SK-N-SH treated with all-trans-retinoic acid at 6 μM for 48 hours (cell line): ENCODE data around the gene NDUFB2.

Experiments used
- ATAC-seq: fragments of 200-7000 bp; cut with Tn5 transposase; 3 replicates; pipeline ENCODE4 v1.9.1; 2020; ENCODE audit warnings: mild to moderate bottlenecking, moderate library complexity
- ARNTL ChIP-seq: fragments of 450-650 bp; formaldehyde crosslinking; IDR thresholded peaks from 2 replicates; pipeline ENCODE4 v1.5.0; 2020; ENCODE audit warnings: low read depth, mild to moderate bottlenecking, moderate library complexity, borderline replicate concordance
- CREB5 ChIP-seq: fragments of 250-450 bp; sonication (Bioruptor Pico); IDR thresholded peaks from 2 replicates; pipeline ENCODE4 v1.5.1; 2020; ENCODE audit warnings: low read depth, mild to moderate bottlenecking, moderate library complexity
- CSDC2 ChIP-seq: fragments of 250-450 bp; sonication (Bioruptor Pico); IDR thresholded peaks from 2 replicates; pipeline ENCODE4 v1.5.0; 2020; ENCODE audit warnings: mild to moderate bottlenecking, moderate library complexity
- ESRRG ChIP-seq: fragments of 250-450 bp; sonication (Bioruptor Pico); IDR thresholded peaks from 2 replicates; pipeline ENCODE4 v1.6.1; 2021; ENCODE audit warnings: mild to moderate bottlenecking
- GLIS3 ChIP-seq: fragments of 250-450 bp; sonication (Bioruptor Pico); IDR thresholded peaks from 2 replicates; pipeline ENCODE4 v1.5.0; 2020; ENCODE audit warnings: mild to moderate bottlenecking, moderate library complexity
- ISL1 ChIP-seq: fragments of 250-450 bp; sonication (Bioruptor Pico); IDR thresholded peaks from 2 replicates; pipeline ENCODE4 v2.1.2; 2022; ENCODE audit warnings: mild to moderate bottlenecking, moderate library complexity
- OSR1 ChIP-seq: fragments of 250-450 bp; sonication (Bioruptor Pico); IDR thresholded peaks from 2 replicates; pipeline ENCODE4 v1.8.0; 2022; ENCODE audit warnings: moderate library complexity, mild to moderate bottlenecking, inconsistent platforms
- PATZ1 ChIP-seq: fragments of 250-450 bp; sonication (Bioruptor Pico); IDR thresholded peaks from 2 replicates; pipeline ENCODE4 v1.8.0; 2020; ENCODE audit warnings: mild to moderate bottlenecking, moderate library complexity, borderline replicate concordance
- POU6F1 ChIP-seq: fragments of 250-450 bp; sonication (Bioruptor Pico); IDR thresholded peaks from 2 replicates; pipeline ENCODE4 v1.8.0; 2021; ENCODE audit warnings: low read depth, mild to moderate bottlenecking, moderate library complexity, borderline replicate concordance
- PPARA ChIP-seq: fragments of 250-450 bp; sonication (Bioruptor Pico); IDR thresholded peaks from 2 replicates; pipeline ENCODE4 v1.5.0; 2020; ENCODE audit warnings: mild to moderate bottlenecking, borderline replicate concordance
- RARB ChIP-seq: fragments of 250-450 bp; sonication (Bioruptor Pico); IDR thresholded peaks from 2 replicates; pipeline ENCODE4 v1.8.0; 2021; ENCODE audit warnings: mild to moderate bottlenecking, moderate library complexity
- SNAI2 ChIP-seq: fragments of 250-450 bp; sonication (Bioruptor Pico); IDR thresholded peaks from 2 replicates; pipeline ENCODE4 v1.5.0; 2020; ENCODE audit warnings: mild to moderate bottlenecking, moderate library complexity
- TCF4 ChIP-seq: fragments of 250-450 bp; sonication (Bioruptor Pico); IDR thresholded peaks from 2 replicates; pipeline ENCODE4 v1.8.0; 2021; ENCODE audit warnings: mild to moderate bottlenecking, moderate library complexity, borderline replicate concordance
- TSHZ2 ChIP-seq: fragments of 250-450 bp; sonication (Bioruptor Pico); IDR thresholded peaks from 2 replicates; pipeline ENCODE4 v1.5.0; 2020; ENCODE audit warnings: mild to moderate bottlenecking, moderate library complexity
- ZC3H10 ChIP-seq: fragments of 250-450 bp; sonication (Bioruptor Pico); IDR thresholded peaks from 2 replicates; pipeline ENCODE4 v1.5.1; 2021; ENCODE audit warnings: mild to moderate bottlenecking, moderate library complexity
- ZFP3 ChIP-seq: fragments of 250-450 bp; sonication (Bioruptor Pico); IDR thresholded peaks from 2 replicates; pipeline ENCODE4 v1.5.0; 2020; ENCODE audit warnings: mild to moderate bottlenecking, moderate library complexity
- ZNF565 ChIP-seq: fragments of 450-650 bp; formaldehyde crosslinking; conservative IDR thresholded peaks from 2 replicates; pipeline ENCODE4 v1.5.0; 2020; ENCODE audit warnings: low read depth, mild to moderate bottlenecking, moderate library complexity
- ZNF70 ChIP-seq: fragments of 450-650 bp; formaldehyde crosslinking; IDR thresholded peaks from 2 replicates; pipeline ENCODE4 v1.5.0; 2020; ENCODE audit warnings: mild to moderate bottlenecking, moderate library complexity

Gene NDUFB2

GRCh38 chr7:140679186-140679585 lies 17.3 kb upstream of the NDUFB2 start:
- no peak for ATAC-seq
- TF ChIP-seq ISL1 (CRISPR knock-in tag) (no peak), ZNF70 (CRISPR knock-in tag) (no peak), TCF4 (CRISPR knock-in tag) (no peak)
- TF ChIP-seq, all 23 proteins: peak for 0

GRCh38 chr7:140680886-140681285 lies 15.6 kb upstream of the NDUFB2 start:
- TF ChIP-seq ISL1 (CRISPR knock-in tag), result no peak
- no peak for TF ChIP-seq TSHZ2
- no peak for TF ChIP-seq ZNF565 (CRISPR knock-in tag)
- no peak for TF ChIP-seq SNAI2 (CRISPR knock-in tag)
- TF ChIP-seq ARNTL (CRISPR knock-in tag), result no peak
- TF ChIP-seq OSR1 (CRISPR knock-in tag), result no peak
- no peak for TF ChIP-seq ZC3H10 (CRISPR knock-in tag)
- no peak for TF ChIP-seq CSDC2
- TF ChIP-seq GLIS3, result no peak
- TF ChIP-seq PATZ1 (CRISPR knock-in tag), result no peak
- no peak for TF ChIP-seq PPARA
- no peak for TF ChIP-seq CREB5 (CRISPR knock-in tag)
- TF ChIP-seq POU6F1 (CRISPR knock-in tag), result no peak
- TF ChIP-seq ZFP3 (CRISPR knock-in tag), result no peak
- no peak for TF ChIP-seq ESRRG
- no peak for ATAC-seq

GRCh38 chr7:140681766-140682165 lies 14.7 kb upstream of the NDUFB2 start:
- TF ChIP-seq TCF4 (CRISPR knock-in tag), result no peak
- no peak for TF ChIP-seq CSDC2
- no peak for TF ChIP-seq PATZ1 (CRISPR knock-in tag)
- TF ChIP-seq ARNTL (CRISPR knock-in tag), result no peak
- no peak for ATAC-seq

- TF ChIP-seq ZFP3 (CRISPR knock-in tag), result no peak
- no peak for TF ChIP-seq RARB (CRISPR knock-in tag)
- no peak for TF ChIP-seq TCF4 (CRISPR knock-in tag)
- no peak for ATAC-seq
Measured at GRCh38 chr7:140683657-140684056, 12.9 kb upstream of the NDUFB2 start.
